Measurements from ENCODE around the gene SPTBN4.
A peak's percentile ranks its signal among the peaks of the same experiment; 100 is the strongest.
"Not testable (repeated sequence)": the region's sequence is repeated elsewhere in the genome, so short reads cannot be mapped to it uniquely, and the experiment has no call there.

SPTBN4 gene

GRCh38 chr19:40466985-40467734 is at the start of gene SPTBN4:
Gene SPTBN4, plus strand, starts transcription at chr19:40467001. Its CDS starts 5,621 bp downstream, at chr19:40472622.
- no peak for DNase-seq

- no peak for DNase-seq
Observed at GRCh38 chr19:40417643-40417981, 49.2 kb upstream of the SPTBN4 start.

- DNase-seq = no peak
Observed at GRCh38 chr19:40418040-40418439, 48.8 kb upstream of the SPTBN4 start.

- DNase-seq = no peak
Observed at GRCh38 chr19:40419066-40419612, 47.7 kb upstream of the SPTBN4 start.

GRCh38 chr19:40419780-40420179 is 47.0 kb upstream of the SPTBN4 start:
- DNase-seq = no peak

- no peak for DNase-seq
Observed at GRCh38 chr19:40420451-40420765, 46.4 kb upstream of the SPTBN4 start.

- DNase-seq = peak; percentile 67
Observed at GRCh38 chr19:40420766-40421765, 45.7 kb upstream of the SPTBN4 start.

GRCh38 chr19:40421993-40422747 is 44.6 kb upstream of the SPTBN4 start:
- no peak for DNase-seq

GRCh38 chr19:40422748-40423566 is 43.8 kb upstream of the SPTBN4 start:
- no peak for DNase-seq

- no peak for DNase-seq
Observed at GRCh38 chr19:40423938-40424337, 42.9 kb upstream of the SPTBN4 start.

GRCh38 chr19:40424637-40425449 is 42.0 kb upstream of the SPTBN4 start:
- DNase-seq = no peak

GRCh38 chr19:40425450-40426287 is 41.1 kb upstream of the SPTBN4 start, which contains the start of gene SERTAD1:
Gene SERTAD1, minus strand, starts transcription at chr19:40425992. Its CDS starts 2,446 bp downstream, at chr19:40423546.
- peak; percentile 99 for DNase-seq

GRCh38 chr19:40428197-40428596 is 38.6 kb upstream of the SPTBN4 start:
- DNase-seq = not testable (repeated sequence)

GRCh38 chr19:40430242-40430641 is 36.6 kb upstream of the SPTBN4 start:
- DNase-seq = not testable (repeated sequence)

GRCh38 chr19:40431698-40432097 is 35.1 kb upstream of the SPTBN4 start:
- no peak for DNase-seq

- not testable (repeated sequence) for DNase-seq
Observed at GRCh38 chr19:40432760-40433159, 34.0 kb upstream of the SPTBN4 start.

- DNase-seq = peak; percentile 58
Observed at GRCh38 chr19:40433391-40434216, 33.2 kb upstream of the SPTBN4 start.

- no peak for DNase-seq
Observed at GRCh38 chr19:40438284-40438683, 28.5 kb upstream of the SPTBN4 start.

- DNase-seq = no peak
Observed at GRCh38 chr19:40441719-40442253, 25.0 kb upstream of the SPTBN4 start.
